ENCODE measurements around the gene LHX8.

GRCh38 chr1:75126611-75127101, 7.5 kb upstream of the LHX8 start:
- TF ChIP-seq CTCF (IDR thresholded peaks at IDR 0.05): no peak
- no peak for TF ChIP-seq POLR2AphosphoS5 (IDR thresholded peaks at IDR 0.05)
- TF ChIP-seq POLR2A (IDR thresholded peaks at IDR 0.05): no peak
